Endothelial cell of umbilical vein (primary cell): ENCODE results near the gene CLDN22. TPM values are rescaled to one million over a fixed set of nuclear protein-coding genes. Genes with fewer than 3 reads are reported as not detected.

ENCODE experiments used
- BruUV-seq: library from RNA; stranded (reverse); fragments of 400-500 nt; replicated peaks from 2 replicates; lab custom pipeline; 2021; lab: Mats Ljungman, UMichigan
- CTCF ChIA-PET: fragments of 300-600, 350-600 bp; sonication (Branson Sonifier 250); formaldehyde crosslinking; loops from one replicate; lab custom pipeline; 2021; ENCODE audit warnings: antibody characterized with exemption, inconsistent platforms; lab: Charles Lee
- POLR2A ChIA-PET: fragments of 300-600, 350-600 bp; sonication (Branson Sonifier 250); formaldehyde crosslinking; loops from one replicate; lab custom pipeline; 2021; ENCODE audit warnings: antibody characterized with exemption, inconsistent platforms; lab: Charles Lee
- DNase-seq: peaks from one replicate; pipeline ENCODE4 v3.0.0-alpha.2; 2011; ENCODE audit warnings: low read depth, low spot score
- FAIRE-seq: peaks from 2 replicates; lab custom pipeline; 2011; peaks lifted over from hg19 to GRCh38; lab: Jason Lieb, UNC
- H2AFZ ChIP-seq: 2 replicates; pipeline ENCODE4 v1.6.0; 2012; ENCODE audit warnings: low read depth, low read length, control low read depth, inconsistent platforms
- H3K27ac ChIP-seq: 2 replicates; pipeline ENCODE4 v1.5.1; 2011; ENCODE audit warnings: low read depth, mild to moderate bottlenecking, control low read depth, low read length, moderate library complexity; ENCODE audit not compliant: insufficient read depth
- H3K27me3 ChIP-seq, 2 experiments: 2 replicates each; pipeline versions ENCODE4 v1.6.0 to v1.6.1; 2011; ENCODE audit warnings: low read length in 2 of 2, mixed read lengths in 1 of 2; ENCODE audit not compliant: control insufficient read depth in 2 of 2, insufficient read depth in 2 of 2
- H3K36me3 ChIP-seq, 2 experiments: 2 replicates in 1 of 2; 3 replicates in 1 of 2; pipeline ENCODE4 v1.5.1; 2011; ENCODE audit warnings: low read length in 2 of 2, mild to moderate bottlenecking in 1 of 2, moderate library complexity in 1 of 2; ENCODE audit not compliant: control insufficient read depth in 2 of 2, insufficient read depth in 2 of 2; ENCODE audit errors: extremely low read depth in 1 of 2
- H3K4me1 ChIP-seq: 3 replicates; pipeline ENCODE4 v1.5.1; 2011; ENCODE audit warnings: mild to moderate bottlenecking, low read length; ENCODE audit not compliant: control insufficient read depth, insufficient read depth; ENCODE audit errors: extremely low read depth
- H3K4me2 ChIP-seq: 2 replicates; pipeline ENCODE4 v1.6.1; 2011; ENCODE audit warnings: low read length, control low read depth, mixed read lengths; ENCODE audit not compliant: insufficient read depth
- H3K4me3 ChIP-seq, 3 experiments: fragments of 200-600 bp in 1 of 3; sonication (generic), shearing (Covaris generic) in 1 of 3; replicated peaks in 1 of 3; 2 replicates each; pipeline ENCODE4 v1.5.1; 2011 to 2016; ENCODE audit warnings: control low read depth in 3 of 3, low read length in 3 of 3, mild to moderate bottlenecking in 2 of 3, inconsistent platforms in 1 of 3, low read depth in 1 of 3, moderate library complexity in 1 of 3; ENCODE audit not compliant: insufficient read depth in 1 of 3
- H3K79me2 ChIP-seq: 2 replicates; pipeline ENCODE4 v1.6.0; 2012; ENCODE audit warnings: low read length, inconsistent platforms; ENCODE audit not compliant: control insufficient read depth, insufficient read depth
- H3K9ac ChIP-seq: replicated peaks from 2 replicates; pipeline ENCODE3; 2011; ENCODE audit warnings: low read length, control low read depth; ENCODE audit not compliant: insufficient read depth; ENCODE audit errors: extremely low read depth
- H3K9me1 ChIP-seq: replicated peaks from 3 replicates; pipeline ENCODE4 v1.6.0; 2011; ENCODE audit warnings: mild to moderate bottlenecking, low read length; ENCODE audit not compliant: control insufficient read depth, insufficient read depth; ENCODE audit errors: extremely low read depth
- H3K9me3 ChIP-seq: replicated peaks from 2 replicates; pipeline ENCODE4 v1.5.1; 2012; ENCODE audit warnings: low read length, inconsistent platforms; ENCODE audit not compliant: control insufficient read depth, insufficient read depth
- H4K20me1 ChIP-seq: replicated peaks from 2 replicates; pipeline ENCODE3; 2011; ENCODE audit warnings: mild to moderate bottlenecking, low read length; ENCODE audit not compliant: control insufficient read depth, insufficient read depth; ENCODE audit errors: extremely low read depth
- EZH2 ChIP-seq: IDR thresholded peaks from 2 replicates; pipeline ENCODE4 v1.6.1; 2012; ENCODE audit warnings: borderline replicate concordance, low read depth, mild to moderate bottlenecking, moderate library complexity, low read length, inconsistent platforms; ENCODE audit not compliant: severe bottlenecking
- FOS ChIP-seq: IDR thresholded peaks from 2 replicates; pipeline ENCODE4 v1.6.1; 2011; ENCODE audit warnings: mild to moderate bottlenecking, low read length, moderate library complexity, borderline replicate concordance; ENCODE audit not compliant: insufficient read depth
- GATA2 ChIP-seq: IDR thresholded peaks from 2 replicates; pipeline ENCODE4 v1.7.0; 2011; ENCODE audit warnings: low read depth, mild to moderate bottlenecking, moderate library complexity, mixed read lengths, low read length; ENCODE audit not compliant: insufficient read length, insufficient read depth
- JUN ChIP-seq: IDR thresholded peaks from 2 replicates; pipeline ENCODE4 v1.6.1; 2011; ENCODE audit warnings: borderline replicate concordance, low read depth; ENCODE audit not compliant: insufficient read length, insufficient read depth
- MYC ChIP-seq: IDR thresholded peaks from one replicate; pipeline ENCODE4 v1.6.1; 2011; ENCODE audit warnings: mild to moderate bottlenecking, low read depth, low read length
- POLR2A ChIP-seq: IDR thresholded peaks from 2 replicates; pipeline ENCODE4 v1.6.1; 2012; ENCODE audit warnings: low read depth, mild to moderate bottlenecking, control low read depth, low read length
- POLR2AphosphoS5 ChIP-seq: IDR thresholded peaks from 2 replicates; pipeline ENCODE4 v1.6.1; 2012; ENCODE audit warnings: low read depth, mild to moderate bottlenecking, control low read depth, low read length, moderate library complexity; ENCODE audit not compliant: insufficient read depth
- dilution Hi-C: fragments of 300-500 bp; cut with MboI; formaldehyde crosslinking; loops from one replicate; pipeline ENCODE4 v1.15.0; 2019; ENCODE audit warnings: low sequenced_read_pairs; ENCODE audit not compliant: extremely low pct_ligation_motif_present
- intact Hi-C: fragments of 100-400 bp; cut with micrococcal nuclease; formaldehyde crosslinking; loops from one replicate; pipeline ENCODE4 v1.10.0; 2022
- polyA plus RNA-seq, 4 experiments: library from polyadenylated mRNA; depleted of rRNA in 3 of 4; stranded (reverse) in 3 of 4; unstranded in 1 of 4; fragments of >200 nt; gene quantifications; 2 replicates each; pipeline versions ENCODE4 v1.2.1 to v1.2.3, GENCODE V29; 2011 to 2012; ENCODE audit warnings: missing spikeins in 1 of 4
- total RNA-seq: library from RNA; stranded (reverse); gene quantifications from 2 replicates; pipeline ENCODE4 v1.2.3, GENCODE V29; 2021
- TF ChIP-seq, protein P1 (sequence below), 2 donors: IDR thresholded peaks; 1 replicate in 1 of 2; 2 replicates in 1 of 2; pipeline ENCODE4 v1.5.1; 2011; ENCODE audit warnings: low read length in 2 of 2, mild to moderate bottlenecking in 2 of 2, moderate library complexity in 2 of 2, control low read depth in 1 of 2, inconsistent platforms in 1 of 2, low read depth in 1 of 2; ENCODE audit not compliant: insufficient read depth in 1 of 2; ENCODE audit errors: extremely low read depth in 1 of 2
- TF ChIP-seq, protein P2 (sequence below): IDR thresholded peaks from 2 replicates; pipeline ENCODE4 v1.6.1; 2011; ENCODE audit not compliant: insufficient read depth, insufficient read length

CLDN22 gene
- total and polyA plus RNA-seq, 2 donors (not counting 3 experiments of a cell fraction or from before 2014, with no cell fraction given) = not detected

DNA sequence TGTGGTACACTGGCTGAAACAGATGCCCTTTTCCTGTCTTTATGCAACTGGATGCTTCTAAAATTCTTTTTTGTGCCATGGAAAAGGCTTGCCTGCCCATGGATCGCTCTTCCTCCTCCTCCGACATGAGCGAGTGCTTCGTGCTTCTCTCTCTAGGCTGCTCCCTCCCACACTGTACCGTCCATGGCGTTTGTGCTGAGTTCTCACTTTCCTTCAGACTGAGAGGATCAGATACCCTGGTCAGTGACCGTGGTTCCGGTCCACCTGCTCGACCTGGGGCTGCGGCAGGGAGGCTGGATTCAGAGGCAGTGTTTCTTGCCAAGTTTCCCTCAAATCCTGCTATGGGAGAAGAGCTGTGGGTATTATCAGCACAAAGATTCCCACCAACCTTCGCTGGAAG, 12.4 kb upstream of the CLDN22 start:
- peaks cover 33% of the 10 kb centered on the region for H3K4me1 ChIP-seq
- H3K9me3 ChIP-seq = no peaks in the 10 kb centered on the region
- H3K27ac ChIP-seq = no peak overlapping the region
- H3K36me3 ChIP-seq = no peaks in the 10 kb centered on the region
- no peak overlapping the region for H3K4me3 ChIP-seq
- dilution Hi-C loops (no loop called here), intact Hi-C loops (no loop called here)
- ChIA-PET POLR2A (no interaction called here), CTCF (no interaction called here)
- no peaks in the 10 kb centered on the region for H3K79me2 ChIP-seq
- no peak for TF ChIP-seq GATA2
- TF ChIP-seq, protein P1, sequence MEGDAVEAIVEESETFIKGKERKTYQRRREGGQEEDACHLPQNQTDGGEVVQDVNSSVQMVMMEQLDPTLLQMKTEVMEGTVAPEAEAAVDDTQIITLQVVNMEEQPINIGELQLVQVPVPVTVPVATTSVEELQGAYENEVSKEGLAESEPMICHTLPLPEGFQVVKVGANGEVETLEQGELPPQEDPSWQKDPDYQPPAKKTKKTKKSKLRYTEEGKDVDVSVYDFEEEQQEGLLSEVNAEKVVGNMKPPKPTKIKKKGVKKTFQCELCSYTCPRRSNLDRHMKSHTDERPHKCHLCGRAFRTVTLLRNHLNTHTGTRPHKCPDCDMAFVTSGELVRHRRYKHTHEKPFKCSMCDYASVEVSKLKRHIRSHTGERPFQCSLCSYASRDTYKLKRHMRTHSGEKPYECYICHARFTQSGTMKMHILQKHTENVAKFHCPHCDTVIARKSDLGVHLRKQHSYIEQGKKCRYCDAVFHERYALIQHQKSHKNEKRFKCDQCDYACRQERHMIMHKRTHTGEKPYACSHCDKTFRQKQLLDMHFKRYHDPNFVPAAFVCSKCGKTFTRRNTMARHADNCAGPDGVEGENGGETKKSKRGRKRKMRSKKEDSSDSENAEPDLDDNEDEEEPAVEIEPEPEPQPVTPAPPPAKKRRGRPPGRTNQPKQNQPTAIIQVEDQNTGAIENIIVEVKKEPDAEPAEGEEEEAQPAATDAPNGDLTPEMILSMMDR (IDR thresholded peaks at IDR 0.05; ENCODE audit: extremely low read depth in 1 of 2, insufficient read depth in 1 of 2, low read depth in 1 of 2, low read length in 2 of 2) = no peak
- TF ChIP-seq POLR2AphosphoS5 = no peak
- TF ChIP-seq EZH2 = no peak
- TF ChIP-seq FOS = no peak
- no peak for TF ChIP-seq POLR2A
- no peak for TF ChIP-seq MYC
- TF ChIP-seq JUN = no peak
- TF ChIP-seq, protein P2, sequence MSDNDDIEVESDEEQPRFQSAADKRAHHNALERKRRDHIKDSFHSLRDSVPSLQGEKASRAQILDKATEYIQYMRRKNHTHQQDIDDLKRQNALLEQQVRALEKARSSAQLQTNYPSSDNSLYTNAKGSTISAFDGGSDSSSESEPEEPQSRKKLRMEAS = no peak
- no peak overlapping the region for H3K4me2 ChIP-seq
- no peak overlapping the region for H3K9ac ChIP-seq
- no peaks in the 10 kb centered on the region for H3K9me1 ChIP-seq
- no peaks in the 10 kb centered on the region for H4K20me1 ChIP-seq
- no peaks in the 10 kb centered on the region for H3K27me3 ChIP-seq
- H2AFZ ChIP-seq = no peak overlapping the region
- FAIRE-seq (no peak), DNase-seq (no peak)
- no TSS peak for BruUV-seq
